Mammary epithelial cell (primary cell): ENCODE results near the gene HID1.

Experiments used
- CTCF ChIP-seq, 2 donors: IDR thresholded peaks in 1 of 2; conservative IDR thresholded peaks in 1 of 2; 2 replicates each; pipeline ENCODE4 v1.5.1; 2011 to 2012; ENCODE audit warnings: inconsistent platforms in 2 of 2, low read length in 2 of 2, mild to moderate bottlenecking in 2 of 2, control low read depth in 1 of 2, low read depth in 1 of 2; ENCODE audit not compliant: insufficient read depth in 1 of 2; ENCODE audit errors: extremely low read depth in 1 of 2
- EZH2 ChIP-seq: IDR thresholded peaks from 2 replicates; pipeline ENCODE4 v1.6.1; 2012; ENCODE audit warnings: low read length, inconsistent platforms, borderline replicate concordance

- TF ChIP-seq CTCF (conservative IDR thresholded peaks at IDR 0.05 in 1 of 2, IDR thresholded peaks at IDR 0.05 in 1 of 2; ENCODE audit: extremely low read depth in 1 of 2, insufficient read depth in 1 of 2, low read depth in 1 of 2, low read length in 2 of 2) (peak; percentile 55 to 90), EZH2 (peak; percentile 61)
Measured at GRCh38 chr17:74923538-74924249, 48.9 kb downstream of the HID1 start.
